D721Med (cell line): Measurements from ENCODE around the gene NUTF2.

ENCODE experiments used
- DNase-seq: peaks from one replicate; pipeline ENCODE4 v3.0.0; 2011; ENCODE audit warnings: low spot score; ENCODE audit not compliant: insufficient read length
- FAIRE-seq: peaks from 2 replicates; lab custom pipeline; 2011; peaks lifted over from hg19 to GRCh38; lab: Jason Lieb, UNC
- CTCF ChIP-seq: IDR thresholded peaks from 2 replicates; pipeline ENCODE4 v1.5.1; 2012; ENCODE audit warnings: mild to moderate bottlenecking, control low read depth; ENCODE audit not compliant: insufficient read depth; ENCODE audit errors: missing control alignments

Gene NUTF2

GRCh38 chr16:67897231-67897630 lies 50.5 kb downstream of the NUTF2 start:
- no peak for DNase-seq
- no peak for FAIRE-seq
- no peak for TF ChIP-seq CTCF

GRCh38 chr16:67901734-67902133 lies 55.0 kb downstream of the NUTF2 start:
- TF ChIP-seq CTCF, result no peak
- FAIRE-seq (no peak), DNase-seq (no peak)

GRCh38 chr16:67902831-67903230 lies 56.1 kb downstream of the NUTF2 start:
- FAIRE-seq, result no peak
- no peak for TF ChIP-seq CTCF
- DNase-seq, result no peak

GRCh38 chr16:67907397-67908180 lies 60.9 kb downstream of the NUTF2 start:
- no peak for TF ChIP-seq CTCF
- FAIRE-seq (no peak), DNase-seq (no peak)

- FAIRE-seq, result no peak
- no peak for TF ChIP-seq CTCF
- DNase-seq, result no peak
These were observed 62.5 kb downstream of the NUTF2 start for GRCh38 chr16:67909056-67909742.

- no peak for TF ChIP-seq CTCF
- DNase-seq (no peak), FAIRE-seq (no peak)
These were observed 63.4 kb downstream of the NUTF2 start for GRCh38 chr16:67910158-67910557.
